IMR-90 (cell line): ENCODE results near the gene VAT1L. TPM values are rescaled to one million over a fixed set of nuclear protein-coding genes. Genes with fewer than 3 reads are reported as not detected.

Experiments used
- ATAC-seq: fragments of 200-7000 bp; cut with Tn5 transposase; 2 replicates; pipeline ENCODE4 v1.9.1; 2020; ENCODE audit warnings: low read depth, mild to moderate bottlenecking, moderate library complexity
- BruUV-seq: library from RNA; stranded (reverse); fragments of 400-500 nt; replicated peaks from 2 replicates; lab custom pipeline; 2021; lab: Mats Ljungman, UMichigan
- CTCF ChIA-PET: fragments of 300-600 bp; formaldehyde crosslinking; extraction: SDS; loops from one replicate; lab custom pipeline; 2021; ENCODE audit warnings: antibody characterized with exemption; lab: Yijun Ruan, JAX
- POLR2A ChIA-PET: fragments of 300-600 bp; sonication (Branson Sonifier 250); formaldehyde crosslinking; loops from one replicate; lab custom pipeline; 2022; ENCODE audit warnings: antibody characterized with exemption; ENCODE audit not compliant: unreplicated experiment; lab: Charles Lee
- DNase-seq: peaks from one replicate; pipeline ENCODE4 v3.0.0; 2013
- H2AFZ ChIP-seq: replicated peaks from 2 replicates; pipeline ENCODE3; 2013; ENCODE audit warnings: low read length, mild to moderate bottlenecking; ENCODE audit not compliant: poor library complexity
- H2AK5ac ChIP-seq: 2 replicates; pipeline ENCODE4 v1.6.1; 2013; ENCODE audit warnings: low read depth, low read length, inconsistent platforms
- H2AK9ac ChIP-seq: replicated peaks from 2 replicates; pipeline ENCODE3; 2013; ENCODE audit warnings: mild to moderate bottlenecking, low read depth, low read length, moderate library complexity; ENCODE audit not compliant: poor library complexity
- H2BK120ac ChIP-seq: 2 replicates; pipeline ENCODE4 v1.6.1; 2013; ENCODE audit warnings: low read depth, low read length, inconsistent platforms
- H2BK15ac ChIP-seq: 3 replicates; pipeline ENCODE4 v1.6.1; 2013; ENCODE audit warnings: low read depth, low read length, inconsistent platforms
- H2BK20ac ChIP-seq: 2 replicates; pipeline ENCODE4 v1.6.1; 2013; ENCODE audit warnings: low read depth, mild to moderate bottlenecking, inconsistent platforms, low read length, moderate library complexity
- H2BK5ac ChIP-seq: 2 replicates; pipeline ENCODE4 v1.6.1; 2013; ENCODE audit warnings: mild to moderate bottlenecking, low read depth, low read length, inconsistent platforms; ENCODE audit not compliant: poor library complexity, severe bottlenecking
- H3K14ac ChIP-seq: replicated peaks from 2 replicates; pipeline ENCODE4 v1.6.1; 2013; ENCODE audit warnings: low read depth, low read length, inconsistent platforms
- H3K18ac ChIP-seq: 2 replicates; pipeline ENCODE4 v1.6.1; 2013; ENCODE audit warnings: low read depth, low read length, control low read depth
- H3K23ac ChIP-seq: 2 replicates; pipeline ENCODE4 v1.6.1; 2013; ENCODE audit warnings: low read depth, low read length, inconsistent platforms
- H3K27ac ChIP-seq: 2 replicates; pipeline ENCODE4 v1.5.1; 2013; ENCODE audit warnings: mild to moderate bottlenecking, control low read depth, low read length; ENCODE audit not compliant: insufficient read depth
- H3K27me3 ChIP-seq: 2 replicates; pipeline ENCODE4 v1.6.1; 2013; ENCODE audit warnings: low read length; ENCODE audit not compliant: control insufficient read depth, insufficient read depth
- H3K36me3 ChIP-seq: 2 replicates; pipeline ENCODE4 v1.6.1; 2013; ENCODE audit warnings: low read length, mixed read lengths; ENCODE audit not compliant: control insufficient read depth, insufficient read depth
- H3K4ac ChIP-seq: 2 replicates; pipeline ENCODE4 v1.6.1; 2013; ENCODE audit warnings: low read depth, low read length, inconsistent platforms
- H3K4me1 ChIP-seq: 2 replicates; pipeline ENCODE4 v1.6.1; 2013; ENCODE audit warnings: low read length, mixed read lengths; ENCODE audit not compliant: control insufficient read depth, insufficient read depth
- H3K4me2 ChIP-seq: 2 replicates; pipeline ENCODE4 v1.6.1; 2013; ENCODE audit warnings: low read depth, mild to moderate bottlenecking, control low read depth, low read length, moderate library complexity
- H3K4me3 ChIP-seq: 2 replicates; pipeline ENCODE4 v1.5.1; 2013; ENCODE audit warnings: low read depth, mild to moderate bottlenecking, control low read depth, low read length, moderate library complexity; ENCODE audit not compliant: insufficient read depth
- H3K56ac ChIP-seq: 2 replicates; pipeline ENCODE4 v1.6.1; 2013; ENCODE audit warnings: low read length, inconsistent platforms; ENCODE audit not compliant: insufficient read depth; ENCODE audit errors: extremely low read depth
- H3K79me1 ChIP-seq, 2 experiments: 2 replicates each; pipeline ENCODE4 v1.6.1; 2013; ENCODE audit warnings: low read length in 2 of 2, inconsistent platforms in 1 of 2, low read depth in 1 of 2
- H3K9ac ChIP-seq: 2 replicates; pipeline ENCODE4 v1.6.1; 2013; ENCODE audit warnings: low read depth, low read length, control low read depth
- H3K9me1 ChIP-seq: 2 replicates; pipeline ENCODE4 v1.6.1; 2013; ENCODE audit warnings: low read length, inconsistent platforms; ENCODE audit not compliant: insufficient read depth
- H3K9me3 ChIP-seq: 2 replicates; pipeline ENCODE4 v1.6.1; 2013; ENCODE audit warnings: low read length; ENCODE audit not compliant: control insufficient read depth, insufficient read depth
- H4K20me1 ChIP-seq: 2 replicates; pipeline ENCODE4 v1.6.1; 2013; ENCODE audit warnings: low read length, inconsistent platforms; ENCODE audit not compliant: insufficient read depth
- H4K5ac ChIP-seq: 2 replicates; pipeline ENCODE4 v1.6.1; 2013; ENCODE audit warnings: mild to moderate bottlenecking, low read depth, low read length, control low read depth
- H4K8ac ChIP-seq, 2 experiments: 2 replicates each; pipeline ENCODE4 v1.6.1; 2013; ENCODE audit warnings: low read depth in 2 of 2, low read length in 2 of 2, control low read depth in 1 of 2, inconsistent platforms in 1 of 2
- H4K91ac ChIP-seq: 2 replicates; pipeline ENCODE4 v1.6.1; 2013; ENCODE audit warnings: low read depth, low read length, inconsistent platforms; ENCODE audit not compliant: insufficient read depth
- WGBS, 2 experiments: methylation state at CpG; one replicate each; pipeline versions ENCODE4 v1.1.5 to v1.1.7; 2013; ENCODE audit warnings: missing lambda C conversion rate in 2 of 2; ENCODE audit not compliant: insufficient read length in 1 of 2; ENCODE audit errors: extremely low coverage in 2 of 2; 5-methylcytosine and 5-hydroxymethylcytosine counted together
- dilution Hi-C: fragments of 300-500 bp; cut with HindIII; formaldehyde crosslinking; loops from one replicate; pipeline ENCODE4 v1.14.3; 2018; ENCODE audit warnings: low sequenced_read_pairs; ENCODE audit not compliant: unreplicated experiment
- in situ Hi-C: fragments of 300-500 bp; cut with MboI; formaldehyde crosslinking; loops from 3 replicates; pipeline ENCODE4 v1.14.3; 2019; ENCODE audit warnings: low sequenced_read_pairs, inconsistent platforms, mixed read lengths
- intact Hi-C: fragments of 100-400 bp; cut with micrococcal nuclease; formaldehyde crosslinking; loops from 2 replicates; pipeline ENCODE4 v1.10.0; 2022
- polyA plus RNA-seq, 3 experiments: library from polyadenylated mRNA; depleted of rRNA; stranded (reverse); fragments of >200 nt; gene quantifications; 2 replicates each; pipeline ENCODE4 v1.2.3, GENCODE V29; 2012; ENCODE audit warnings: low replicate concordance in 1 of 3
- total RNA-seq: library from RNA; depleted of rRNA; stranded (reverse); fragments of >200 nt; gene quantifications from 2 replicates; pipeline ENCODE4 v1.2.3, GENCODE V29; 2012
- TF ChIP-seq, protein P1 (sequence below): fragments of 150-350 bp; IDR thresholded peaks from 2 replicates; pipeline ENCODE4 v1.6.1; 2017; ENCODE audit warnings: mild to moderate bottlenecking, antibody characterized with exemption, low read length, low read depth

VAT1L gene
- total and polyA plus RNA-seq, 2 of the 4 experiments (the other 2 are of a cell fraction): 15.4 to 18.5 TPM

- no peaks in the 10 kb centered on the region for H3K9me3 ChIP-seq
- peaks cover 3% of the 10 kb centered on the region; the same call in 1 of the 2 replicates for H3K4me1 ChIP-seq
- BruUV-seq: no TSS peak
- intact Hi-C loops: no loop called here
- no peak overlapping the region for H2AK5ac ChIP-seq
- H3K79me1 ChIP-seq: no peaks in the 10 kb centered on the region
- H2BK15ac ChIP-seq: no peak overlapping the region
- no peak for ATAC-seq
- no peak overlapping the region for H3K4ac ChIP-seq
- H3K18ac ChIP-seq: no peak overlapping the region
- no peaks in the 10 kb centered on the region for H3K36me3 ChIP-seq
- no peak overlapping the region for H3K14ac ChIP-seq
- no peak overlapping the region for H2AFZ ChIP-seq
- H3K27me3 ChIP-seq: no peaks in the 10 kb centered on the region; the same call in 1 of the 2 replicates
- no peak for DNase-seq
- no peak overlapping the region for H3K27ac ChIP-seq
- no peak overlapping the region for H3K56ac ChIP-seq
- no peaks in the 10 kb centered on the region for H3K9me1 ChIP-seq
- ChIA-PET CTCF (interaction anchor here (0.7 to 0.9 kb wide), 2 partner anchors 13 to 770 kb away, joined by 3 to 5 read pairs; no protein-coding TSS in a partner anchor), POLR2A (no interaction called here)
- no peak overlapping the region for H2BK120ac ChIP-seq
- H2BK5ac ChIP-seq: no peak overlapping the region
- in situ Hi-C loops: no loop called here
- no peak overlapping the region for H2BK20ac ChIP-seq
- no peak overlapping the region for H2AK9ac ChIP-seq
- TF ChIP-seq, protein P1, sequence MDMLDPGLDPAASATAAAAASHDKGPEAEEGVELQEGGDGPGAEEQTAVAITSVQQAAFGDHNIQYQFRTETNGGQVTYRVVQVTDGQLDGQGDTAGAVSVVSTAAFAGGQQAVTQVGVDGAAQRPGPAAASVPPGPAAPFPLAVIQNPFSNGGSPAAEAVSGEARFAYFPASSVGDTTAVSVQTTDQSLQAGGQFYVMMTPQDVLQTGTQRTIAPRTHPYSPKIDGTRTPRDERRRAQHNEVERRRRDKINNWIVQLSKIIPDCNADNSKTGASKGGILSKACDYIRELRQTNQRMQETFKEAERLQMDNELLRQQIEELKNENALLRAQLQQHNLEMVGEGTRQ: no peak
- H3K23ac ChIP-seq: no peak overlapping the region
- H3K4me3 ChIP-seq: no peak overlapping the region
- no peak overlapping the region for H4K8ac ChIP-seq
- WGBS, 2 experiments: no CpG with 5 or more reads among the region's 4 CpGs
- H4K20me1 ChIP-seq: no peaks in the 10 kb centered on the region
- no peak overlapping the region for H3K4me2 ChIP-seq
- dilution Hi-C loops: no loop called here
- no peak overlapping the region for H4K91ac ChIP-seq
- H3K9ac ChIP-seq: no peak overlapping the region
- H4K5ac ChIP-seq: no peak overlapping the region
These were observed 201.5 kb downstream of the VAT1L start for GRCh38 chr16:77989846-77990245.
